Uterus (tissue), 2 donors: ENCODE data around the gene MAGI2.

Experiments used
- CTCF ChIP-seq, 4 experiments: fragments of 200-600 bp in 2 of 4; fragments of 450-650 bp in 2 of 4; sonication (generic) in 2 of 4; IDR thresholded peaks; one replicate each; pipeline ENCODE4 v1.5.1; 2016 to 2019; ENCODE audit warnings: antibody characterized with exemption in 4 of 4, mild to moderate bottlenecking in 2 of 4, moderate library complexity in 1 of 4
- POLR2A ChIP-seq, 2 donors: fragments of 450-650 bp; IDR thresholded peaks; one replicate each; pipeline ENCODE4 v1.6.1; 2016; ENCODE audit warnings: antibody characterized with exemption in 2 of 2, mild to moderate bottlenecking in 1 of 2, moderate library complexity in 1 of 2

GRCh38 chr7:78695826-78696225 is 757.6 kb downstream of the MAGI2 start:
- no peak for TF ChIP-seq CTCF (IDR thresholded peaks at IDR 0.05)
- no peak for TF ChIP-seq POLR2A (IDR thresholded peaks at IDR 0.05)
